ENCODE results near the gene ABHD6. TPM values are rescaled to one million over a fixed set of nuclear protein-coding genes. Genes with fewer than 3 reads are reported as not detected.

Gene ABHD6
- total RNA-seq, 1 experiment from 2014 or later = 11.8 TPM

DNA sequence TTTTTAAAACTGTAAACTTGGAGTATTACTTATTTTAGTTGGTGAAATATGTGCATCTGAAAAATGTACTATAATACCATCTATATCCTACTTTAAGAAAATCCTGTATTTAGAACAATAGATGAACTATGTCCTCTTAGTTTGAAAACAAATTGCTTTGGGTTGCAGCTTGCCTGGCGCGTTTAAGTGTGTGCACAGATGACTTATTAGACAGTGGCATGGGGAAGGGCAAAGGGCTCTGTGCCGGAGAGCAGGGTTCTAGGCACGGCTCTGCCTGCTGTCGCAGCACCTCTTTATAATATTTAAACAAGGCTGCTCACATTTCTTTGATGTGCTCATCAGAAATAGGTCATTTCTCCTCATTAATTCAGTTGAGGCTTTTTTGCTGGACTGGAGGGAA lies 105.1 kb downstream of the ABHD6 start:
- peaks cover 51% of the 10 kb centered on the region for H3K36me3 ChIP-seq (ENCODE audit: insufficient read depth, low read length)
- H2AFZ ChIP-seq (ENCODE audit: low read length) = no peak overlapping the region
- no peaks in the 10 kb centered on the region; the same call in 1 of the 2 replicates for H4K20me1 ChIP-seq (ENCODE audit: insufficient read depth, low read depth, low read length)
- peak overlapping the region; percentile 53 for H3K4me2 ChIP-seq (ENCODE audit: low read depth, low read length, poor library complexity, severe bottlenecking)
- H3K27me3 ChIP-seq (ENCODE audit: low read length) = no peaks in the 10 kb centered on the region
- no peak for DNase-seq
- no peaks in the 10 kb centered on the region for H3K9me3 ChIP-seq (ENCODE audit: low read length)
- H3K79me2 ChIP-seq (ENCODE audit: low read length) = peaks cover 93% of the 10 kb centered on the region
- no peaks in the 10 kb centered on the region for H3K9me2 ChIP-seq (replicated peaks; ENCODE audit: insufficient read depth, low read length)
- H3K9ac ChIP-seq (ENCODE audit: low read length) = peak overlapping the region; percentile 35; the same call in 1 of the 2 replicates
- H3K27ac ChIP-seq (ENCODE audit: low read length) = peak overlapping the region; percentile 100
- H3K4me1 ChIP-seq (ENCODE audit: low read length) = peaks cover 98% of the 10 kb centered on the region
- H3K4me3 ChIP-seq (ENCODE audit: low read length) = no peak overlapping the region

Small RNAs within 50 kb of the gene (small RNA-seq; reads per million reads assigned to genes)
- not detected for gene AC098479.1

Other genes starting within 250 kb of the ABHD6 start
- gene FLNB, start 229.4 kb upstream of the ABHD6 start, total RNA-seq (2014; rRNA removed; shearing (Covaris generic); ENCODE audit: low replicate concordance) = 14.1 and 14.2 TPM in 2 replicates
- not detected in 2 replicates for gene DNASE1L3, start 26.8 kb upstream of the ABHD6 start, total RNA-seq (2014; rRNA removed; shearing (Covaris generic); ENCODE audit: low replicate concordance)
- 7.5 and 7.6 TPM in 2 replicates for gene RPP14, start 68.5 kb downstream of the ABHD6 start, total RNA-seq (2014; rRNA removed; shearing (Covaris generic); ENCODE audit: low replicate concordance)
- 5.4 and 19.9 TPM in 2 replicates for gene HTD2, start 68.7 kb downstream of the ABHD6 start, total RNA-seq (2014; rRNA removed; shearing (Covaris generic); ENCODE audit: low replicate concordance)
- gene PXK, start 95.1 kb downstream of the ABHD6 start, total RNA-seq (2014; rRNA removed; shearing (Covaris generic); ENCODE audit: low replicate concordance) = 222 and 353 TPM in 2 replicates
- 61.6 and 130 TPM in 2 replicates for gene PDHB, start 196.0 kb downstream of the ABHD6 start, total RNA-seq (2014; rRNA removed; shearing (Covaris generic); ENCODE audit: low replicate concordance)

Measured in Karpas-422 (cell line).